OCI-LY3 (cell line): ENCODE data around the gene DIP2C.

Experiments used
- CTCF ChIP-seq: fragments of 200-600, 300-600 bp; sonication (generic); IDR thresholded peaks from 2 replicates; pipeline ENCODE4 v1.5.1; 2014; ENCODE audit warnings: antibody characterized with exemption, low read length, low read depth
- EZH2phosphoT487 ChIP-seq: fragments of 200-600 bp; shearing (Covaris generic); IDR thresholded peaks from 2 replicates; pipeline ENCODE4 v1.6.1; 2018; ENCODE audit warnings: antibody characterized with exemption, mixed run types, low read depth

GRCh38 chr10:279655-280054 is 409.8 kb downstream of the DIP2C start:
- peak; percentile 31; the same call in 1 of the 2 replicates for TF ChIP-seq CTCF
- TF ChIP-seq EZH2phosphoT487 = no peak
